Measurements from ENCODE around the gene WDFY2. TPM values are rescaled to one million over a fixed set of nuclear protein-coding genes. Genes with fewer than 3 reads are reported as not detected.

The WDFY2 gene
- total and polyA plus RNA-seq, 4 donors: 3.4 to 10.5 (median 5.8) TPM

GRCh38 chr13:51660813-51661212 lies 76.6 kb downstream of the WDFY2 start:
- TF ChIP-seq ZBTB33 (IDR thresholded peaks at IDR 0.05): no peak
- TF ChIP-seq FOXA2 (IDR thresholded peaks at IDR 0.05): no peak
- TF ChIP-seq MAX (IDR thresholded peaks at IDR 0.05): no peak
- TF ChIP-seq FOXA1 (IDR thresholded peaks at IDR 0.05): no peak
- TF ChIP-seq HNF4A (conservative IDR thresholded peaks at IDR 0.05): no peak
- no peak for TF ChIP-seq JUND (IDR thresholded peaks at IDR 0.05)
- TF ChIP-seq HNF4G (IDR thresholded peaks at IDR 0.05): no peak
- TF ChIP-seq RXRA (IDR thresholded peaks at IDR 0.05): no peak
- no peak for TF ChIP-seq YY1 (IDR thresholded peaks at IDR 0.05)
- no peak for TF ChIP-seq SP1 (IDR thresholded peaks at IDR 0.05)
- no peak for TF ChIP-seq ATF3 (IDR thresholded peaks at IDR 0.05)
- TF ChIP-seq TAF1 (conservative IDR thresholded peaks at IDR 0.05): no peak
- TF ChIP-seq REST (IDR thresholded peaks at IDR 0.05): no peak
- TF ChIP-seq CTCF (IDR thresholded peaks at IDR 0.05; ENCODE audit: low read depth, low read length, missing input control): no peak
- TF ChIP-seq NR2F2 (IDR thresholded peaks at IDR 0.05): no peak
- no peak for TF ChIP-seq RAD21 (IDR thresholded peaks at IDR 0.05)
- no peak for TF ChIP-seq GABPA (IDR thresholded peaks at IDR 0.05 in 1 of 2, conservative IDR thresholded peaks at IDR 0.05 in 1 of 2)
- TF ChIP-seq EGR1 (IDR thresholded peaks at IDR 0.05; ENCODE audit: low read depth in 2 of 2): no peak
- peaks cover 4 to 17% (median 13%) of the 10 kb centered on the region in 4 donors for H3K4me1 ChIP-seq (ENCODE audit: control insufficient read depth in 4 of 4, insufficient read depth in 4 of 4, low read length in 3 of 4)
- no peak overlapping the region for H3K27ac ChIP-seq (ENCODE audit: low read depth in 1 of 2, low read length in 2 of 2)
- no peaks in the 10 kb centered on the region for H3K9me3 ChIP-seq (ENCODE audit: control insufficient read depth in 4 of 4, low read length in 3 of 4)
- H3K4me3 ChIP-seq (ENCODE audit: low read depth in 1 of 3, low read length in 3 of 3): no peak overlapping the region
- WGBS: 94% methylated on average over 1 of the region's 1 CpG
- no peak for DNase-seq (ENCODE audit: low spot score)
- H3K9ac ChIP-seq (ENCODE audit: low read depth in 1 of 2, low read length in 2 of 2): no peak overlapping the region
- no peaks in the 10 kb centered on the region for H3K36me3 ChIP-seq (ENCODE audit: control insufficient read depth in 4 of 4, insufficient read depth in 3 of 4, low read depth in 1 of 4, low read length in 3 of 4)
- H3K27me3 ChIP-seq (ENCODE audit: control insufficient read depth in 4 of 4, insufficient read depth in 4 of 4, low read length in 3 of 4): no peaks in the 10 kb centered on the region
